K562 (cell line): ENCODE results near the gene CD37.
"Not testable (repeated sequence)": the region's sequence is repeated elsewhere in the genome, so short reads cannot be mapped to it uniquely, and the experiment has no call there.

Source experiments
- BRF2 ChIP-seq: IDR thresholded peaks from 3 replicates; pipeline ENCODE4 v1.6.1; 2011; ENCODE audit warnings: borderline replicate concordance, mild to moderate bottlenecking; ENCODE audit not compliant: insufficient read length, insufficient read depth
- CBX2 ChIP-seq: fragments of 200-600 bp; sonication (generic); IDR thresholded peaks from one replicate; pipeline ENCODE4 v1.6.1; 2012; ENCODE audit warnings: mild to moderate bottlenecking, low read length, inconsistent platforms; ENCODE audit not compliant: insufficient read depth, poor library complexity, severe bottlenecking
- CBX3 ChIP-seq, 2 experiments: IDR thresholded peaks; 1 replicate in 1 of 2; 2 replicates in 1 of 2; pipeline ENCODE4 v1.6.1; 2012; ENCODE audit warnings: inconsistent platforms in 2 of 2, low read length in 2 of 2, borderline replicate concordance in 1 of 2, control low read depth in 1 of 2
- CTCF ChIP-seq, 3 experiments: IDR thresholded peaks in 2 of 3; conservative IDR thresholded peaks in 1 of 3; 2 replicates each; pipeline ENCODE4 v1.5.1; 2011 to 2012; ENCODE audit warnings: low read length in 3 of 3, mild to moderate bottlenecking in 3 of 3, control low read depth in 2 of 3, improper control_type of control experiment in 1 of 3, inconsistent platforms in 1 of 3, low read depth in 1 of 3, mixed read lengths in 1 of 3, moderate library complexity in 1 of 3; ENCODE audit not compliant: insufficient read depth in 2 of 3
- ELK1 ChIP-seq: sonication (generic); formaldehyde crosslinking; IDR thresholded peaks from 2 replicates; pipeline ENCODE4 v1.8.1; 2022; ENCODE audit warnings: missing genetic modification reagents
- EZH2 ChIP-seq: IDR thresholded peaks from 2 replicates; pipeline ENCODE4 v1.6.1; 2012; ENCODE audit warnings: low read depth, mild to moderate bottlenecking, inconsistent platforms, low read length, borderline replicate concordance
- JUND ChIP-seq, 2 experiments: IDR thresholded peaks; 2 replicates in 1 of 2; 3 replicates in 1 of 2; pipeline ENCODE4 v1.6.1; 2011; ENCODE audit warnings: borderline replicate concordance in 2 of 2, low read depth in 2 of 2, low read length in 2 of 2, improper control_type of control experiment in 1 of 2, missing biosample characterization in 1 of 2, missing genetic modification characterization in 1 of 2, missing genetic modification reagents in 1 of 2
- MAFK ChIP-seq: IDR thresholded peaks from 2 replicates; pipeline ENCODE4 v1.6.1; 2011; ENCODE audit warnings: low read length, improper control_type of control experiment
- PML ChIP-seq: IDR thresholded peaks from 2 replicates; pipeline ENCODE4 v1.6.1; 2012; ENCODE audit warnings: low read length, inconsistent platforms
- REST ChIP-seq, 2 experiments: fragments of 450-650 bp; formaldehyde crosslinking in 1 of 2; IDR thresholded peaks; 2 replicates each; pipeline versions ENCODE4 v1.4.0 to v1.6.1; 2014 to 2020; ENCODE audit warnings: mild to moderate bottlenecking in 2 of 2, borderline replicate concordance in 1 of 2, low read depth in 1 of 2
- THAP7 ChIP-seq: fragments of 250-450 bp; sonication (Bioruptor Pico); IDR thresholded peaks from 2 replicates; pipeline ENCODE4 v1.5.0; 2021
- ZBTB8A ChIP-seq: fragments of 450-650 bp; IDR thresholded peaks from 2 replicates; pipeline ENCODE4 v1.6.1; 2018; ENCODE audit warnings: mild to moderate bottlenecking, moderate library complexity; ENCODE audit not compliant: partially characterized antibody
- ZNF184 ChIP-seq: sonication (generic); formaldehyde crosslinking; IDR thresholded peaks from 2 replicates; pipeline ENCODE4 v1.5.0; 2020; ENCODE audit warnings: missing genetic modification reagents
- ZNF274 ChIP-seq: IDR thresholded peaks from 2 replicates; pipeline ENCODE4 v1.6.1; 2011; ENCODE audit warnings: low read depth, mild to moderate bottlenecking, low read length, moderate library complexity, borderline replicate concordance

GRCh38 chr19:49331187-49331586 is 4.0 kb upstream of the CD37 start:
- not testable (repeated sequence) for TF ChIP-seq PML; REST (IDR thresholded peaks at IDR 0.05; ENCODE audit: borderline replicate concordance); REST (CRISPR knock-in tag; IDR thresholded peaks at IDR 0.05; ENCODE audit: low read depth); EZH2; JUND (IDR thresholded peaks at IDR 0.05; ENCODE audit: borderline replicate concordance, low read depth, low read length); JUND (tag; IDR thresholded peaks at IDR 0.05; ENCODE audit: borderline replicate concordance, low read depth, low read length); CTCF (IDR thresholded peaks at IDR 0.05 in 2 of 3, conservative IDR thresholded peaks at IDR 0.05 in 1 of 3; ENCODE audit: insufficient read depth in 2 of 3, low read depth in 1 of 3, low read length in 3 of 3); ZBTB8A; MAFK; BRF2; ELK1 (CRISPR knock-in tag); CBX2; ZNF274; THAP7 (CRISPR knock-in tag); CBX3 (IDR thresholded peaks at IDR 0.05; ENCODE audit: borderline replicate concordance in 1 of 2, low read length in 2 of 2); ZNF184 (CRISPR knock-in tag)
